Measurements from ENCODE around the gene SMYD5.
"Not testable (repeated sequence)": the region's sequence is repeated elsewhere in the genome, so short reads cannot be mapped to it uniquely, and the experiment has no call there.

Gene SMYD5

GRCh38 chr2:73259276-73259675 lies 45.2 kb downstream of the SMYD5 start:
- FAIRE-seq (no peak), DNase-seq (ENCODE audit: low spot score) (no peak)

GRCh38 chr2:73259704-73260337 lies 45.8 kb downstream of the SMYD5 start:
- DNase-seq (ENCODE audit: low spot score) (no peak), FAIRE-seq (no peak)

GRCh38 chr2:73260338-73260984 lies 46.4 kb downstream of the SMYD5 start:
- DNase-seq (ENCODE audit: low spot score), result no peak
- FAIRE-seq, result no peak

DNA sequence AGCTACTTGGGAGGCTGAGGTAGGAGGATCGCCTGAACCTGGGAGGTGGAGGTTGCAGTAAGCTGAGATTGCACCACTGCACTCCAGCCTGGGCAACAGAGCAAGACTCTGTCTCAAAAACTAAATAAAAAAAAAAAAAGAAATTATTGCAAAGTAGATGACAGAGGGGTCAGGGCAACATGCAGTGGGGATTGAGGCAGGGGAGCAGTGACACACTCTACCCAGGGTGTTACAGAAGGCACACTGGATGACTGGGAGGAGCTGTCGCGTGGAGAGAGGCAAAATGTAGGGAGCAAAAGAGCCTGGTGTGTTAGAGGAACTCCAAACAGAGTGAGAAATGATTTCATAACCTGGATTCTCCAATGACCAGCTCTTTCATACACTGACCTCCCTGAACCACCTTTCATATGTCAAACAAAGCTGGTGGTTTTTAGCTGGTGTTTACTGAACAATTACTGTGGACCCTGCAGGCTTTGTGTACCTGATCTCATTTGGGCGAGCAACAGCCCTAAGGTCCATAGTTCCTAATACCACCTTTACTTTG lies 48.1 kb downstream of the SMYD5 start:
- FAIRE-seq (no peak), DNase-seq (ENCODE audit: low spot score) (no peak)

GRCh38 chr2:73262691-73263429 lies 48.8 kb downstream of the SMYD5 start:
- not testable (repeated sequence) for DNase-seq (ENCODE audit: low spot score); FAIRE-seq

DNA sequence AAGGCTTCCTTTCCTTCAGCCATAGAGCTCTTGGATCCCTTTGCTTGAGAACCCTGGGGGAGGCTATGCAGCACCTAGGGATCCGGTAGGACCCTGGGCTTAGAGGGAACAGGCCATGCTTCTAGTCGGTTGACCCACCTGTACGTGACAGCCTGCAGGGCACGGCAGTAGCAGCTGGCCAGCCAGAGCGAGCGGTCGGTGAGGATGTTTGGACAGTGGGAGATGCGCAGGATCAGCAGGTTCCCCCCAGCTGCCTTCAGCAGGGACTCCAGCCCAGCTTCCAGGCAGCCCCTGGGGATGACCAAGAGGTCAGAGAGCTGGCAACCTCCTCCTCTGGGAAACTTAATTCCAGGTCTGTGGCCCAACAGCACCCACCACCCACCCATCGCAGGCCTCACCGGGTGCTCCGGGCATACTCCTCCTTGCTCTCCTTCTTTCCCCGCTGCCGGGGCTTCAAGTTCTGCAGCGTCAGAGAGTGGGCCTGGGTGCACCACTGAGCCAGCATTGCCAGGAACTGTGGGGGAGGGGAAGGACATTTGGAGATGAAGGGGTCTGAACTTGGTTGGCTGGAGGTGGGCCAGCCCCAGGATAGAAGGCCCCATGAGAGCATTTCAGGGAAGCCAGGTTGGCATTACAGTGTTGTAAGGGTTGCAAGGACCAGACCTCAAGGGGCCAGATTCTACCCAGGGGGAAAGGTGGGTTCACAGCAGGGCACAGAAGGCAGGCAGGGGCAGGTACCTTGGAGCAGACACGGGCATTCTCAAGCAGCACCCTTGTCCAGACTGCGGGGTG lies 49.7 kb downstream of the SMYD5 start:
- no peak for FAIRE-seq
- DNase-seq (ENCODE audit: low spot score), result no peak

GRCh38 chr2:73264332-73264606 lies 50.2 kb downstream of the SMYD5 start:
- no peak for DNase-seq (ENCODE audit: low spot score)
- FAIRE-seq, result no peak

DNA sequence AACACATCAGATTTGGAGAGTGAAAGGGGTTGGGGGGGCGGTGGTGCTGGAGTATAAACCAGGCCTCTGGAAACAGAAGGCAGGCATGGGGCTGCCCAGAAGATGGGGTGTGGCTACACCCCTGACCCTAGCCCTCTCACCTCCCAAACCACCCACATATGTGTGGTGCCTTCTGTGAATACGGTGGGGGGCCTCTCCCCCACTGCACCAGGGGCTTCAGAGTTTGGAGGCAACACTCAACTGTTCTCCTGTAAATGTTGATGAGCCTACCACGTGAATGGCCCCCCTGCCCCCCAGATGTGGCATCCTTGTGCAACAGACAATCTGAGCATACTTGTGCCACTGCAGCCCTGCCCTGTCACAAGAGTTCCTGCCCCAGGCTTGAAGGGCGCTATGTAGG lies 50.7 kb downstream of the SMYD5 start:
- DNase-seq (ENCODE audit: low spot score) (no peak), FAIRE-seq (no peak)

- FAIRE-seq, result no peak
- DNase-seq (ENCODE audit: low spot score), result no peak
Observed at GRCh38 chr2:73265298-73266060, 51.4 kb downstream of the SMYD5 start.

DNA sequence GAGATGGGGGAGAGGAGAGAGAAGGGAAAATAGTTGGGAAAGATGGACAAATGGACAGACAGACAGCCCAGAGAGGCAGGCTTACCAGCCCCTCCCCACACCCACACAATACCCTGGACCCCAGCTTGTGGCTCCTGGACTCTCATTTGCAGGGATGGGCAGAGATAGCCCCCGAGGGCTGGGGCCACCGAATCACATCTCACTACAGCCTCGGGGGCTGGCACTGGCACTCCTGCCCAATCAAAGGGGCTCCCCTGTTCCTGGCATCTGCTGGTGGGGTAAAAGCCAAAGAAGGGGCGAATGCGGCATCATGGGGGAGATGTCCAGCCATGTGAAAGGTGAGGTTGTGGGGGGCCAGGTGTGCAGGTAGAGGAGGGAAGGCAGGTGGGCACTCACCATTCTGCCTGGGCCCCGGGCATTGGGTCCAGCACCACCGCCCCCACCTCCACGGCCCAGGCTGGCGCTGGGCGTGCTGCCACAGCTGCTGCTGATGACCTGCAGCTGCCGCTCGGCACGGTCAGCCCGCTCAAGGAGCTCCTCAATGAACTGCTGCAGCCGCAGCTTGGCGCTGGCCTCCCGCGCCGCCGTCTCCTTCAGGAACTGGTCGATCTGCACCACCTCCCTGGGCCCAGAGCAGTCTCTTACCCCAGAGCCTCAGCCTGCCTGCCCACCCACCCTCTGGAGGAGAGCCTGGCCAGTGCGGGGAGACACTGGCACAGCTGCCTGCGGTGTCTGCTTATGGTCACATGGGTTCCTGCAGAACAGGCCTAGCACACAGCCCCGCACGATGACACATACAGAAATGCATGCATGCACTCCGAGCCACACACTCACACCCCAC lies 52.2 kb downstream of the SMYD5 start:
- no peak for FAIRE-seq
- DNase-seq (ENCODE audit: low spot score), result no peak

GRCh38 chr2:73267008-73267407 lies 53.0 kb downstream of the SMYD5 start:
- no peak for DNase-seq (ENCODE audit: low spot score)
- no peak for FAIRE-seq

DNA sequence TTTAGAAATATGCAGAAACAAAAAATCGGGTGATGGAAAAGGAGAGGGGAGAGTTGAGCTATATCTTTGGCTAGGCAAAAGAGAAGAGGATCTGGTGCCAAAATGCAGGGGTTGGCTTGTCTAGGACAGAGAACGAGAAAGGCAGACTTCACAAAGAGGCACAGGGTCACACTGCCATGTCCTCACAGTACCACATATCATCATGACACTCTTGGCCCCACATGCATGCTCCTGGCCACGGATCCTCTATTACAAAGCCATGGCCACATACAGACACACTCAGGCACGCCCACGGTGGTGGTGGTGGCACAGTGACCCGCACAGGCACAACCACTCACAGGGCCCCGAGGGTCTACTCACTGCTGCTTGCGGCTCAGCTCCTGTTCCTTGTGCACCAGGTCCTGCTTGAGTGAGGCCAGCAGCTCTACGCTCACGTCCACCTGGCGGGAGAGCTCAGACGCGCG lies 54.4 kb downstream of the SMYD5 start:
- no peak for DNase-seq (ENCODE audit: low spot score)
- no peak for FAIRE-seq

DNA sequence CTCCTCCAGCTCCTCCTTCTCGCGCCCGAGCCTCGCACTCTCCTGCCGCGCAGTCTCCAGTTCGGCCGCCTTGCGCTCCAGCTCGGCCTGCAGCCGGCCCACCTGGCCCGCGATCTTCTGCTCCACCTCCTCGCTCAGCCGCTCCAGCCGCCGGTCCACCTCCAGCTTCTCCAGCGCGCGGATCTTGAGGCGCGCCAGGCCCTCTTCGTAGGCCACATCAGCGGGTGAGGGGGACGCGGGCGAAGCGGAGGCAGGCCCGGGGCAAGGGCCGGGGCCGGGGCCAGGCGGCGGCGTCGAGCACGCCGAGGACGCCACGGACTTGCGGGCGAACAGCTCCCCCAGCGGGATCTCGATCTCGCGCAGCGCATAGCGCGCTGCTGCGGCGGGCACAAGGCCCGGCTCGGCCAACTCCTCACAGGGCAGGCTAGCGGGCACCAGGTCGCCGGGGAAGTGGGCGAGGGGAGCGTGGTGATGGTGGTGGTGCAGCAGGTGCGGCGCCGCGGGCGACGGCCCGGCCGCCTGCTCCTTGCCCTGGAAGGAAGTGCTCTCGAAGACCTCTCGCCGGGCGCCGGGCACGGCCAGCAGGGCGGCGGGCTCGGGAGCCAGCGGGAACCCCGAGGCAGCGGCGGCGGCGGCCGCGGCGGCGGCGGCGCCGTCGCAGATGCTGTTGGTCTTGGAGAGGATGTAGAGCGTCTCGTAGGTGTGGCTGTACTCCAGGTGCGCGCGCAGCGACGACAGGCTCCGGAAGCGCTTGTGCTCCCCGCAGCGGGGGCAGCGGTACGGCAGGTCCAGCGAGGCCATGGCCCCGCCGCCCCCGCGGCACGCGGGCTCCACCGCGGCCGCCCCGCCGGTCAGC lies 55.0 kb downstream of the SMYD5 start:
- FAIRE-seq, result no peak
- DNase-seq (ENCODE audit: low spot score), result no peak

- FAIRE-seq, result no peak
- no peak for DNase-seq (ENCODE audit: low spot score)
Observed at GRCh38 chr2:73269686-73270465, 55.8 kb downstream of the SMYD5 start.

- no peak for DNase-seq (ENCODE audit: low spot score)
- no peak for FAIRE-seq
Observed at GRCh38 chr2:73272270-73272669, 58.2 kb downstream of the SMYD5 start.

Data from RCC 7860 (cell line).